K562 (cell line): ENCODE measurements around the gene SLC36A3. TPM values are rescaled to one million over a fixed set of nuclear protein-coding genes. Genes with fewer than 3 reads are reported as not detected.

ENCODE experiments used
- ATAC-seq: fragments of 200-7000 bp; cut with Tn5 transposase; 3 replicates; pipeline ENCODE4 v1.9.1; 2020; ENCODE audit warnings: moderate library complexity
- BruUV-seq: library from RNA; stranded (reverse); fragments of 400-500 nt; replicated peaks from 2 replicates; lab custom pipeline; 2021; lab: Mats Ljungman, UMichigan
- CTCF ChIA-PET: fragments of 300-600 bp; formaldehyde crosslinking; extraction: SDS; loops from one replicate; lab custom pipeline; 2021; ENCODE audit warnings: low intra/inter-chr PET ratio; lab: Yijun Ruan, JAX
- POLR2A ChIA-PET: fragments of 300-600, 350-650 bp; sonication (Branson Sonifier 250); formaldehyde crosslinking; extraction: SDS; loops from one replicate; lab custom pipeline; 2021; ENCODE audit warnings: antibody characterized with exemption, inconsistent platforms; lab: Yijun Ruan, JAX
- DNase-seq, 4 experiments: peaks; one replicate each; pipeline versions ENCODE4 v3.0.0 to v3.0.0-alpha.2; 2011 to 2018; ENCODE audit warnings: low spot score in 3 of 4, mixed read lengths in 3 of 4; ENCODE audit errors: extremely low read depth in 1 of 4
- FAIRE-seq: peaks from 2 replicates; lab custom pipeline; 2011; peaks lifted over from hg19 to GRCh38; lab: Jason Lieb, UNC
- H2AFZ ChIP-seq: 2 replicates; pipeline ENCODE4 v1.6.0; 2011; ENCODE audit warnings: low read depth, low read length, control low read depth, inconsistent platforms
- H3K27ac ChIP-seq: fragments of 200-600 bp; 3 replicates; pipeline ENCODE4 v1.8.0; 2011; ENCODE audit warnings: low read depth, mild to moderate bottlenecking, control low read depth, inconsistent platforms, low read length, moderate library complexity, mixed read lengths; ENCODE audit errors: extremely low read depth
- H3K27me3 ChIP-seq, 2 experiments: fragments of 300-600 bp in 1 of 2; 2 replicates in 1 of 2; 3 replicates in 1 of 2; pipeline versions ENCODE4 v1.6.0 to v1.8.0; 2011; ENCODE audit warnings: inconsistent platforms in 2 of 2, low read length in 2 of 2, mild to moderate bottlenecking in 1 of 2, mixed read lengths in 1 of 2, moderate library complexity in 1 of 2; ENCODE audit not compliant: control insufficient read depth in 2 of 2, insufficient read depth in 2 of 2
- H3K36me3 ChIP-seq: fragments of 300-600 bp; 3 replicates; pipeline ENCODE4 v1.8.0; 2011; ENCODE audit warnings: mild to moderate bottlenecking, low read length, inconsistent platforms; ENCODE audit not compliant: control insufficient read depth, insufficient read depth
- H3K4me1 ChIP-seq, 2 experiments: fragments of 200-600 bp in 1 of 2; replicated peaks in 1 of 2; 2 replicates in 1 of 2; 3 replicates in 1 of 2; pipeline versions ENCODE4 v1.5.1 to v1.8.0; 2011; ENCODE audit warnings: inconsistent platforms in 2 of 2, low read length in 2 of 2, mild to moderate bottlenecking in 1 of 2, mixed read lengths in 1 of 2, moderate library complexity in 1 of 2; ENCODE audit not compliant: control insufficient read depth in 2 of 2, insufficient read depth in 2 of 2
- H3K4me2 ChIP-seq: 2 replicates; pipeline ENCODE4 v1.6.1; 2011; ENCODE audit warnings: low read length, control low read depth, inconsistent platforms, mixed read lengths; ENCODE audit not compliant: insufficient read depth
- H3K4me3 ChIP-seq: fragments of 200-600 bp; sonication (generic), shearing (Covaris generic); 2 replicates; pipeline ENCODE4 v1.5.1; 2016; ENCODE audit warnings: control low read depth, inconsistent platforms
- H3K79me2 ChIP-seq: fragments of 200-600 bp; 3 replicates; pipeline ENCODE4 v1.8.0; 2011; ENCODE audit warnings: low read length, inconsistent platforms; ENCODE audit not compliant: control insufficient read depth, insufficient read depth
- H3K9ac ChIP-seq, 2 experiments: 2 replicates each; pipeline versions ENCODE4 v1.6.0 to v1.6.1; 2011; ENCODE audit warnings: low read depth in 2 of 2, low read length in 2 of 2, control low read depth in 1 of 2, inconsistent platforms in 1 of 2, mild to moderate bottlenecking in 1 of 2, mixed read lengths in 1 of 2; ENCODE audit not compliant: insufficient read depth in 1 of 2
- H3K9me1 ChIP-seq: one replicate; pipeline ENCODE4 v1.6.0; 2011; ENCODE audit warnings: inconsistent platforms, mild to moderate bottlenecking, low read length, moderate library complexity; ENCODE audit not compliant: control insufficient read depth, insufficient read depth
- H3K9me3 ChIP-seq: replicated peaks from 2 replicates; pipeline ENCODE4 v1.5.1; 2011; ENCODE audit warnings: low read depth, low read length, inconsistent platforms; ENCODE audit not compliant: control insufficient read depth, insufficient read depth
- H4K20me1 ChIP-seq: replicated peaks from 2 replicates; pipeline ENCODE4 v1.6.1; 2011; ENCODE audit warnings: low read length, inconsistent platforms, mixed read lengths; ENCODE audit not compliant: control insufficient read depth, insufficient read depth
- AFF4 ChIP-seq: sonication (generic); formaldehyde crosslinking; IDR thresholded peaks from 2 replicates; pipeline ENCODE4 v1.8.0; 2023; ENCODE audit warnings: mild to moderate bottlenecking, missing genetic modification reagents
- CEBPG ChIP-seq, 3 experiments: fragments of 200-800 bp in 1 of 3; sonication (Bioruptor generic) in 1 of 3; sonication (generic) in 1 of 3; formaldehyde crosslinking in 1 of 3; IDR thresholded peaks in 2 of 3; conservative IDR thresholded peaks in 1 of 3; 2 replicates each; pipeline versions ENCODE4 v1.6.1 to v1.8.0; 2016 to 2022; ENCODE audit warnings: missing compliant biosample characterization in 2 of 3, missing genetic modification characterization in 2 of 3, mild to moderate bottlenecking in 1 of 3, missing genetic modification reagents in 1 of 3
- E2F8 ChIP-seq: fragments of 450-650 bp; IDR thresholded peaks from 2 replicates; pipeline ENCODE4 v1.7.1; 2018; ENCODE audit warnings: mild to moderate bottlenecking, low read depth; ENCODE audit not compliant: partially characterized antibody
- FOXP1 ChIP-seq: sonication (generic); formaldehyde crosslinking; IDR thresholded peaks from 2 replicates; pipeline ENCODE4 v1.8.0; 2022; ENCODE audit warnings: mild to moderate bottlenecking, missing genetic modification reagents
- NFYB ChIP-seq: IDR thresholded peaks from 2 replicates; pipeline ENCODE4 v1.6.1; 2011; ENCODE audit warnings: mild to moderate bottlenecking, moderate library complexity; ENCODE audit not compliant: insufficient read length; ENCODE audit errors: extremely low read depth
- NR2C1 ChIP-seq, 2 experiments: fragments of 450-650 bp; IDR thresholded peaks; 2 replicates each; pipeline ENCODE4 v1.6.1; 2017; ENCODE audit warnings: mild to moderate bottlenecking in 2 of 2, antibody characterized with exemption in 1 of 2, inconsistent platforms in 1 of 2, missing compliant biosample characterization in 1 of 2, missing genetic modification characterization in 1 of 2
- NR2C2 ChIP-seq, 2 experiments: fragments of 200-800 bp in 1 of 2; sonication (Bioruptor generic) in 1 of 2; sonication (generic) in 1 of 2; formaldehyde crosslinking in 1 of 2; IDR thresholded peaks; 2 replicates each; pipeline versions ENCODE4 v1.6.1 to v1.8.0; 2016 to 2022; ENCODE audit warnings: mild to moderate bottlenecking in 1 of 2, missing compliant biosample characterization in 1 of 2, missing genetic modification characterization in 1 of 2, missing genetic modification reagents in 1 of 2
- NRF1 ChIP-seq, 2 experiments: fragments of 450-650 bp; IDR thresholded peaks in 1 of 2; conservative IDR thresholded peaks in 1 of 2; 2 replicates each; pipeline ENCODE4 v1.6.1; 2014; ENCODE audit warnings: mild to moderate bottlenecking in 2 of 2
- SP1 ChIP-seq: sonication (generic); formaldehyde crosslinking; IDR thresholded peaks from 2 replicates; pipeline ENCODE4 v1.8.1; 2022; ENCODE audit warnings: mild to moderate bottlenecking, missing genetic modification reagents
- USF2 ChIP-seq: sonication (generic); formaldehyde crosslinking; IDR thresholded peaks from 2 replicates; pipeline ENCODE4 v1.5.0; 2020; ENCODE audit warnings: missing genetic modification reagents
- ZFX ChIP-seq: sonication (generic); formaldehyde crosslinking; IDR thresholded peaks from 2 replicates; pipeline ENCODE4 v1.8.0; 2022; ENCODE audit warnings: mild to moderate bottlenecking, missing genetic modification reagents, moderate library complexity
- ZNF232 ChIP-seq: sonication (generic); formaldehyde crosslinking; IDR thresholded peaks from 2 replicates; pipeline ENCODE4 v1.8.0; 2022; ENCODE audit warnings: mild to moderate bottlenecking, missing genetic modification reagents
- WGBS: fragments of 100-300 bp; shearing (Covaris generic); methylation state at CpG from one replicate; pipeline ENCODE4 v1.1.6; 2016; ENCODE audit warnings: low coverage, mixed read lengths; ENCODE audit not compliant: insufficient coverage; ENCODE audit errors: missing lambda C conversion rate; 5-methylcytosine and 5-hydroxymethylcytosine counted together
- in situ Hi-C: fragments of 300-500 bp; cut with MboI; formaldehyde crosslinking; loops from 4 replicates; pipeline ENCODE4 v1.15.0; 2018; ENCODE audit warnings: inconsistent platforms, mixed read lengths
- intact Hi-C: fragments of 100-400 bp; cut with micrococcal nuclease; formaldehyde crosslinking; loops from 2 replicates; pipeline ENCODE4 v1.14.2; 2022
- polyA plus RNA-seq, 8 experiments: library from polyadenylated mRNA; depleted of rRNA in 4 of 8; stranded (reverse) in 5 of 8; unstranded in 3 of 8; fragments of >200 nt; fragmentation: Nextera tagmentation in 2 of 8; fragmentation: Illumina TruSeq in 1 of 8; extraction: Ambion mirVana in 2 of 8; extraction: Trizol in 1 of 8; gene quantifications; 2 replicates each; pipeline versions ENCODE4 v1.2.1 to v1.2.3, GENCODE V29; 2011 to 2014; ENCODE audit warnings: inconsistent platforms in 1 of 8, missing spikeins in 1 of 8
- total RNA-seq, 7 experiments: library from RNA; depleted of rRNA in 6 of 7; stranded (reverse); fragments of >200 nt in 6 of 7; fragmentation: Illumina TruSeq in 2 of 7; extraction: Trizol in 2 of 7; gene quantifications; 2 replicates each; pipeline versions ENCODE4 v1.2.1 to v1.2.3, GENCODE V29; 2011 to 2021; ENCODE audit warnings: low replicate concordance in 1 of 7

SLC36A3 gene
- total and polyA plus RNA-seq, 9 of the 15 experiments (the other 6 are each of a cell fraction or from before 2014, with no cell fraction given), result not detected

- BruUV-seq, result no TSS peak
- TF ChIP-seq E2F8 (no peak), NR2C2 (CRISPR knock-in tag; IDR thresholded peaks at IDR 0.05) (no peak), NR2C2 (tag; IDR thresholded peaks at IDR 0.05) (peak; percentile 48; the same call in 1 of the 2 replicates), NR2C1 (IDR thresholded peaks at IDR 0.05) (peak; percentile 36; the same call in 1 of the 2 replicates), NR2C1 (tag; IDR thresholded peaks at IDR 0.05) (peak; percentile 72), USF2 (CRISPR knock-in tag) (no peak), AFF4 (CRISPR knock-in tag) (no peak), NRF1 (conservative IDR thresholded peaks at IDR 0.05 in 1 of 2, IDR thresholded peaks at IDR 0.05 in 1 of 2) (peak; percentile 41 to 51), CEBPG (CRISPR knock-in tag; IDR thresholded peaks at IDR 0.05) (peak; percentile 28; the same call in 1 of the 2 replicates), CEBPG (tag; conservative IDR thresholded peaks at IDR 0.05 in 1 of 2, IDR thresholded peaks at IDR 0.05 in 1 of 2) (no peak), ZNF232 (CRISPR knock-in tag) (no peak), SP1 (CRISPR knock-in tag) (0 out of 2 replicates have a peak, but pooled peaks have one; percentile 31), NFYB (peak; percentile 34), FOXP1 (CRISPR knock-in tag) (no peak), ZFX (CRISPR knock-in tag) (0 out of 2 replicates have a peak, but pooled peaks have one; percentile 4)
Observed at GRCh38 chr5:151251001-151251551, 52.5 kb downstream of the SLC36A3 start.

More at GRCh38 chr5:151251001-151251551, 52.5 kb downstream of the SLC36A3 start:
- ChIA-PET POLR2A (no interaction called here), CTCF (no interaction called here)
- in situ Hi-C loops, result no loop called here
- intact Hi-C loops, result no loop called here
- Histone ChIP-seq H3K27ac (no peak overlapping the region), H3K4me2 (no peak overlapping the region; the same call in 1 of the 2 replicates), H3K9me1 (no peaks in the 10 kb centered on the region), H3K4me1 (peaks cover 9 to 19% of the 10 kb centered on the region in 2 experiments; a peak in 4 of 5 replicates), H3K79me2 (peaks cover 3% of the 10 kb centered on the region; the same call in 2 of the 3 replicates), H3K4me3 (no peak overlapping the region), H3K9me3 (no peaks in the 10 kb centered on the region), H2AFZ (peak overlapping the region; percentile 82), H3K27me3 (no peaks in the 10 kb centered on the region), H3K9ac (no peak overlapping the region), H4K20me1 (no peaks in the 10 kb centered on the region), H3K36me3 (no peaks in the 10 kb centered on the region)
- 42% methylated on average over 5 of the region's 5 CpGs for WGBS
- FAIRE-seq, result peak; percentile 52
- DNase-seq, result peak in 1 of 4 experiments; percentile 40
- no peak for ATAC-seq
